H1 (cell line): ENCODE measurements around the gene MYRIP. TPM values are rescaled to one million over a fixed set of nuclear protein-coding genes. Genes with fewer than 3 reads are reported as not detected.

Experiments used
- CTCF ChIA-PET: fragments of 300-600 bp; sonication (Branson Sonifier 250); formaldehyde crosslinking; loops from one replicate; lab custom pipeline; 2021; ENCODE audit not compliant: partially characterized antibody; lab: Charles Lee
- POLR2A ChIA-PET: fragments of 300-600 bp; sonication (Branson Sonifier 250); formaldehyde crosslinking; loops from one replicate; lab custom pipeline; 2021; ENCODE audit warnings: inconsistent platforms; ENCODE audit not compliant: partially characterized antibody; lab: Charles Lee
- DNase-seq, 2 experiments: peaks; one replicate each; pipeline versions ENCODE4 v3.0.0 to v3.0.0-alpha.2; 2010 to 2022; ENCODE audit warnings: low spot score in 2 of 2, low read depth in 1 of 2, mixed read lengths in 1 of 2
- FAIRE-seq: peaks from 2 replicates; lab custom pipeline; 2011; peaks lifted over from hg19 to GRCh38; lab: Jason Lieb, UNC
- H2AFZ ChIP-seq: 2 replicates; pipeline ENCODE4 v1.8.1; 2012; ENCODE audit warnings: low read length, inconsistent platforms
- H2AK5ac ChIP-seq: 2 replicates; pipeline ENCODE4 v1.6.1; 2013; ENCODE audit warnings: low read depth, low read length
- H2BK120ac ChIP-seq: replicated peaks from 2 replicates; pipeline ENCODE3; 2013; ENCODE audit warnings: low read depth, low read length, inconsistent platforms
- H2BK12ac ChIP-seq: 2 replicates; pipeline ENCODE4 v1.6.1; 2013; ENCODE audit warnings: low read depth, low read length
- H2BK15ac ChIP-seq: 2 replicates; pipeline ENCODE4 v1.6.1; 2013; ENCODE audit warnings: low read length
- H2BK20ac ChIP-seq: 2 replicates; pipeline ENCODE4 v1.6.1; 2013; ENCODE audit warnings: low read length
- H2BK5ac ChIP-seq: 2 replicates; pipeline ENCODE4 v1.6.1; 2013; ENCODE audit warnings: low read depth, low read length
- H3K14ac ChIP-seq: 2 replicates; pipeline ENCODE4 v1.6.1; 2013; ENCODE audit warnings: inconsistent platforms; ENCODE audit not compliant: insufficient read length
- H3K18ac ChIP-seq: 2 replicates; pipeline ENCODE4 v1.6.1; 2013; ENCODE audit warnings: low read length; ENCODE audit errors: extremely low read depth
- H3K23ac ChIP-seq: 2 replicates; pipeline ENCODE4 v1.6.1; 2013; ENCODE audit warnings: inconsistent platforms; ENCODE audit not compliant: insufficient read length
- H3K23me2 ChIP-seq: 2 replicates; pipeline ENCODE4 v1.6.1; 2013; ENCODE audit warnings: low read depth, low read length
- H3K27ac ChIP-seq: 2 replicates; pipeline ENCODE4 v1.6.1; 2011; ENCODE audit warnings: low read depth, low read length, inconsistent platforms
- H3K27me3 ChIP-seq, 4 experiments: replicated peaks in 1 of 4; 1 replicate in 1 of 4; 2 replicates in 3 of 4; pipeline versions ENCODE4 v1.6.1 to v1.8.1; 2011 to 2013; ENCODE audit warnings: low read length in 3 of 4, mild to moderate bottlenecking in 3 of 4, inconsistent platforms in 2 of 4, mixed read lengths in 2 of 4, moderate library complexity in 1 of 4; ENCODE audit not compliant: control insufficient read depth in 3 of 4, insufficient read depth in 3 of 4; ENCODE audit errors: extremely low read depth in 1 of 4
- H3K36me3 ChIP-seq, 4 experiments: 2 replicates each; pipeline versions ENCODE4 v1.6.1 to v1.8.1; 2011 to 2013; ENCODE audit warnings: mild to moderate bottlenecking in 4 of 4, low read length in 3 of 4, moderate library complexity in 2 of 4, control low read depth in 1 of 4, inconsistent platforms in 1 of 4; ENCODE audit not compliant: insufficient read depth in 4 of 4, control insufficient read depth in 2 of 4
- H3K4ac ChIP-seq: replicated peaks from 2 replicates; pipeline ENCODE3; 2013; ENCODE audit warnings: low read length, low read depth, mixed read lengths, inconsistent platforms; ENCODE audit not compliant: insufficient read length
- H3K4me1 ChIP-seq, 4 experiments: replicated peaks in 1 of 4; 1 replicate in 1 of 4; 2 replicates in 3 of 4; pipeline versions ENCODE4 v1.6.1 to v1.8.1; 2011 to 2013; ENCODE audit warnings: low read length in 3 of 4, inconsistent platforms in 2 of 4, mixed read lengths in 1 of 4; ENCODE audit not compliant: insufficient read depth in 4 of 4, control insufficient read depth in 3 of 4
- H3K4me2 ChIP-seq, 2 experiments: 2 replicates each; pipeline versions ENCODE4 v1.6.1 to v1.8.1; 2011 to 2013; ENCODE audit warnings: low read depth in 2 of 2, low read length in 2 of 2, control low read depth in 1 of 2, inconsistent platforms in 1 of 2, mild to moderate bottlenecking in 1 of 2; ENCODE audit not compliant: insufficient read depth in 1 of 2
- H3K4me3 ChIP-seq, 4 experiments: fragments of 200-600, 300-600 bp in 1 of 4; sonication (generic), shearing (Covaris generic), sonication (Bioruptor Twin) in 1 of 4; 2 replicates each; pipeline versions ENCODE4 v1.5.1 to v1.8.1; 2011 to 2016; ENCODE audit warnings: low read length in 4 of 4, low read depth in 3 of 4, control low read depth in 2 of 4, inconsistent platforms in 2 of 4, mild to moderate bottlenecking in 2 of 4, mixed read lengths in 1 of 4, moderate library complexity in 1 of 4; ENCODE audit not compliant: insufficient read depth in 2 of 4; ENCODE audit errors: extremely low read depth in 1 of 4
- H3K56ac ChIP-seq: replicated peaks from 2 replicates; pipeline ENCODE3; 2013; ENCODE audit warnings: low read depth, mild to moderate bottlenecking, mixed read lengths, low read length, inconsistent platforms; ENCODE audit not compliant: insufficient read length
- H3K79me1 ChIP-seq: 2 replicates; pipeline ENCODE4 v1.6.1; 2013; ENCODE audit warnings: low read depth, low read length, control low read depth
- H3K79me2 ChIP-seq, 2 experiments: 2 replicates each; pipeline versions ENCODE4 v1.6.1 to v1.8.1; 2012 to 2013; ENCODE audit warnings: low read length in 2 of 2, mild to moderate bottlenecking in 2 of 2, inconsistent platforms in 1 of 2; ENCODE audit not compliant: insufficient read depth in 2 of 2, control insufficient read depth in 1 of 2
- H3K9ac ChIP-seq, 4 experiments: replicated peaks in 1 of 4; 1 replicate in 1 of 4; 2 replicates in 3 of 4; pipeline versions ENCODE4 v1.6.1 to v1.8.1; 2011 to 2013; ENCODE audit warnings: low read depth in 3 of 4, low read length in 3 of 4, control low read depth in 2 of 4, mild to moderate bottlenecking in 2 of 4, moderate library complexity in 2 of 4, inconsistent platforms in 1 of 4; ENCODE audit errors: extremely low read depth in 1 of 4
- H3K9me3 ChIP-seq, 2 experiments: 2 replicates each; pipeline versions ENCODE4 v1.6.1 to v1.8.1; 2012 to 2013; ENCODE audit warnings: mild to moderate bottlenecking in 2 of 2, moderate library complexity in 2 of 2, control low read depth in 1 of 2, inconsistent platforms in 1 of 2, low read depth in 1 of 2, low read length in 1 of 2, mixed read lengths in 1 of 2; ENCODE audit not compliant: insufficient read depth in 2 of 2
- H4K20me1 ChIP-seq, 2 experiments: replicated peaks in 1 of 2; 2 replicates each; pipeline versions ENCODE3 to v1.8.1; 2011 to 2013; ENCODE audit warnings: inconsistent platforms in 2 of 2, low read length in 2 of 2, mild to moderate bottlenecking in 1 of 2; ENCODE audit not compliant: insufficient read depth in 2 of 2, control insufficient read depth in 1 of 2
- H4K5ac ChIP-seq: 2 replicates; pipeline ENCODE4 v1.6.1; 2013; ENCODE audit warnings: low read length, low read depth, mixed read lengths, inconsistent platforms; ENCODE audit not compliant: insufficient read length
- H4K8ac ChIP-seq: 2 replicates; pipeline ENCODE4 v1.8.0; 2013; ENCODE audit warnings: mild to moderate bottlenecking, moderate library complexity, low read length, inconsistent platforms; ENCODE audit not compliant: insufficient read depth; ENCODE audit errors: extremely low read depth
- H4K91ac ChIP-seq: replicated peaks from 2 replicates; pipeline ENCODE3; 2013; ENCODE audit warnings: low read length, mixed read lengths, inconsistent platforms; ENCODE audit not compliant: insufficient read length
- BACH1 ChIP-seq: IDR thresholded peaks from 2 replicates; pipeline ENCODE4 v1.6.1; 2012; ENCODE audit warnings: low read length, improper control_type of control experiment
- BCL11A ChIP-seq, 2 experiments: IDR thresholded peaks; one replicate each; pipeline ENCODE4 v1.6.1; 2011; ENCODE audit warnings: low read depth in 2 of 2, low read length in 2 of 2, mild to moderate bottlenecking in 2 of 2
- BRCA1 ChIP-seq: IDR thresholded peaks from 2 replicates; pipeline ENCODE4 v1.6.1; 2012; ENCODE audit warnings: low read depth, low read length, improper control_type of control experiment
- CEBPB ChIP-seq: IDR thresholded peaks from 2 replicates; pipeline ENCODE4 v1.6.1; 2012; ENCODE audit warnings: low read depth, low read length
- CTBP2 ChIP-seq: IDR thresholded peaks from 2 replicates; pipeline ENCODE4 v1.7.0; 2011; ENCODE audit warnings: borderline replicate concordance, mild to moderate bottlenecking, moderate library complexity, mixed read lengths, low read length; ENCODE audit not compliant: insufficient read depth, insufficient read length
- EGR1 ChIP-seq: IDR thresholded peaks from 2 replicates; pipeline ENCODE4 v1.6.1; 2011; ENCODE audit warnings: low read depth, low read length, borderline replicate concordance
- FOSL1 ChIP-seq: IDR thresholded peaks from 2 replicates; pipeline ENCODE4 v1.6.1; 2011; ENCODE audit warnings: mild to moderate bottlenecking, low read depth, low read length, moderate library complexity; ENCODE audit not compliant: insufficient read depth
- GTF2F1 ChIP-seq: IDR thresholded peaks from 2 replicates; pipeline ENCODE4 v1.6.1; 2012; ENCODE audit warnings: low read depth, low read length, improper control_type of control experiment, borderline replicate concordance
- MAX ChIP-seq: IDR thresholded peaks from 2 replicates; pipeline ENCODE4 v1.6.1; 2012; ENCODE audit warnings: inconsistent platforms
- POU5F1 ChIP-seq: IDR thresholded peaks from 2 replicates; pipeline ENCODE4 v1.6.1; 2011; ENCODE audit warnings: low read depth, mild to moderate bottlenecking, low read length, moderate library complexity
- SIX5 ChIP-seq: IDR thresholded peaks from 2 replicates; pipeline ENCODE4 v1.6.1; 2011; ENCODE audit warnings: mild to moderate bottlenecking, low read depth, low read length
- SP2 ChIP-seq: IDR thresholded peaks from 2 replicates; pipeline ENCODE4 v1.6.1; 2012; ENCODE audit warnings: mild to moderate bottlenecking, low read length, inconsistent platforms
- SP4 ChIP-seq: IDR thresholded peaks from 2 replicates; pipeline ENCODE4 v1.6.1; 2012; ENCODE audit warnings: low read length, inconsistent platforms
- SUZ12 ChIP-seq: fragments of 200-600 bp; sonication (generic); IDR thresholded peaks from 2 replicates; pipeline ENCODE4 v1.6.1; 2012; ENCODE audit warnings: mild to moderate bottlenecking, inconsistent platforms, low read length, moderate library complexity, mixed read lengths
- YY1 ChIP-seq: IDR thresholded peaks from 2 replicates; pipeline ENCODE4 v1.6.1; 2011; ENCODE audit warnings: low read depth, mild to moderate bottlenecking, low read length
- WGBS, 2 experiments: shearing (Covaris generic) in 1 of 2; methylation state at CpG; one replicate each; pipeline versions ENCODE4 v1.1.6 to v1.1.7; 2013 to 2015; ENCODE audit warnings: low lambda C conversion rate in 2 of 2, mixed read lengths in 2 of 2, inconsistent platforms in 1 of 2, low coverage in 1 of 2, missing lambda C conversion rate in 1 of 2; ENCODE audit not compliant: insufficient replicate concordance in 2 of 2, insufficient coverage in 1 of 2, insufficient read length in 1 of 2; ENCODE audit errors: extremely low coverage in 1 of 2, missing lambda C conversion rate in 1 of 2; 5-methylcytosine and 5-hydroxymethylcytosine counted together
- polyA plus RNA-seq, 7 experiments: library from polyadenylated mRNA; depleted of rRNA in 3 of 7; stranded (reverse) in 5 of 7; unstranded in 2 of 7; fragments of >200 nt in 5 of 7; fragments of 200-250 nt in 2 of 7; gene quantifications; 1 replicate in 5 of 7; 2 replicates in 1 of 7; 4 replicates in 1 of 7; pipeline versions ENCODE4 v1.2.1 to v1.2.3, GENCODE V29; 2011 to 2013; ENCODE audit warnings: missing spikeins in 2 of 7, mixed read lengths in 2 of 7
- total RNA-seq: library from RNA; stranded (reverse); fragmentation: NEBNext Ultra II Directional; extraction: Animal tissue kit (Norgen Biotek cat#: 25700); gene quantifications from 2 replicates; pipeline ENCODE4 v1.2.1, GENCODE V29; 2021

Gene MYRIP
- total and polyA plus RNA-seq, 2 of the 8 experiments (the other 6 are each of a cell fraction or from before 2014, with no cell fraction given): 0.54 to 4.3 TPM

GRCh38 chr3:40178012-40178594, 368.7 kb downstream of the MYRIP start:
- Histone ChIP-seq H3K23ac (no peak overlapping the region), H3K79me2 (no peaks in the 10 kb centered on the region), H3K14ac (no peak overlapping the region), H3K4me1 (0 out of 7 replicates have a peak, but pooled peaks cover 0 to 2% (median 0%) of the 10 kb centered on the region in 4 experiments), H2BK5ac (no peak overlapping the region), H2BK120ac (no peak overlapping the region), H2AFZ (no peak overlapping the region), H3K9ac (no peak overlapping the region), H3K4me3 (no peak overlapping the region), H2BK12ac (no peak overlapping the region), H3K4me2 (no peak overlapping the region), H3K79me1 (no peaks in the 10 kb centered on the region), H4K91ac (no peak overlapping the region), H3K27ac (no peak overlapping the region), H2AK5ac (no peak overlapping the region), H2BK20ac (no peak overlapping the region), H3K9me3 (no peaks in the 10 kb centered on the region), H3K18ac (no peak overlapping the region), H3K56ac (no peak overlapping the region), H4K8ac (no peak overlapping the region), H3K23me2 (no peaks in the 10 kb centered on the region), H4K5ac (no peak overlapping the region), H3K4ac (no peak overlapping the region), H3K36me3 (no peaks in the 10 kb centered on the region), H4K20me1 (no peaks in the 10 kb centered on the region), H3K27me3 (no peaks in the 10 kb centered on the region; a peak in 1 of 7 replicates), H2BK15ac (no peak overlapping the region)
- DNase-seq: no peak
- WGBS, 2 experiments: 90% methylated on average over 6 of the region's 6 CpGs; no CpG with 5 or more reads in 1 of the 2 experiments
- ChIA-PET CTCF (interaction anchor here (1.0 to 8.1 kb wide), 22 partner anchors 8 to 719 kb away, joined by 3 to 114 read pairs (median 4); partner anchors contain the start of gene MYRIP), POLR2A (interaction anchor here (1.0 kb wide), 1 partner anchor 772 kb away, joined by 3 read pairs; no protein-coding TSS in a partner anchor)
- no peak for FAIRE-seq
- TF ChIP-seq SP2: no peak
- TF ChIP-seq POU5F1: no peak
- TF ChIP-seq CTBP2: no peak
- TF ChIP-seq SP4: no peak
- no peak for TF ChIP-seq EGR1
- TF ChIP-seq GTF2F1: no peak
- no peak for TF ChIP-seq BACH1
- no peak for TF ChIP-seq BCL11A (IDR thresholded peaks at IDR 0.05; ENCODE audit: low read depth in 2 of 2, low read length in 2 of 2)
- TF ChIP-seq MAX: no peak
- TF ChIP-seq FOSL1: no peak
- TF ChIP-seq YY1: no peak
- TF ChIP-seq SIX5: no peak
- no peak for TF ChIP-seq BRCA1
- no peak for TF ChIP-seq SUZ12
- TF ChIP-seq CEBPB: no peak
